ENCODE data around the gene AGAP5. TPM values are rescaled to one million over a fixed set of nuclear protein-coding genes. Genes with fewer than 3 reads are reported as not detected.

AGAP5 gene
- total and polyA plus RNA-seq, 9 of the 15 experiments (the other 6 are each of a cell fraction or from before 2014, with no cell fraction given) = 0.32 to 7.5 (median 5.3) TPM

DNA sequence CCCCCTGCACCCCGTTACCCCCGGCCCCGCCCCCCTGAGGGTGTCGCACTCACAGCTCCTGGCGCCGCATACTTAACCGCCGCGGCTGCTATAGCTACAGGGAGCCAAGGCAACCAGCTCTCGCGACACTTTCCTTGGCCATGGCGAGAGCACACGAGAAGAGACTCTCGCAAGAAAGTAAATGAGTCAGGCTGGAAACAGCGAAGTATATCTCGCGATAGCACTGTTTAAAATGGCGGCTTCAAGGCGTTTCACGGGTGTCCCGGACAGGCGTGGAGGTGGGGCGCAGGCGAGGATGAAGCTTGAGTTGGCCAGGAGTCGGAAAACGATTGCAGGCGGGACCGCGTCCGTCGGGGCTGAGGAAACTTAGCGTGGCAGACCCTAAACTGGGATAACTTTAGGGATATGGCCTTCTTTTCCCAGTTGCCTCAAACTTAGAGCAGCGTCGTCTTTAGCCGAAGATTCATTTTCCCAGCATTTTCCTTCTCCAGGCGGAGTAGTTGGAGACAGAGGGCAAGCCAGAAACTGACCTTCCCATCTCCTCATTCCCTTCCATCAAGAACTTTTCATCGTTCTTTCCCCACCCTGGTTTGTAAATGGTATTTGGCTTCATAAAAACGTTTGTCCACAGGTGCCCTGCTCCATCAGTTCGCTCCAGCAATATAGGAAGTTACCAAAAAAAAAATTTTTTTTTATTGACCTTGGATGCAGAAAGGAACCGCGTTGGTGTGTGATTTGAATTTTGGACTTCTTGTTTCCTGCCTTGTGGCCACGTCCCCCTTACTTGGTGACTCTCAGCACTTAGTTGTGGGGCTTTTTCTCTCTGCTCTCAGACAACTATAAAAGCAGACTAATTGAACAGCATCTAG lies 71.8 kb downstream of the AGAP5 start (continued):
- TF ChIP-seq POLR2H (tag; IDR thresholded peaks at IDR 0.05; ENCODE audit: low read depth) (peak; percentile 93), DPF2 (IDR thresholded peaks at IDR 0.05) (peak; percentile 13), NCOA2 (IDR thresholded peaks at IDR 0.05; ENCODE audit: partially characterized antibody in 2 of 2) (no peak), ZNF449 (CRISPR knock-in tag; IDR thresholded peaks at IDR 0.05) (no peak), YY1 (IDR thresholded peaks at IDR 0.05; ENCODE audit: borderline replicate concordance in 1 of 3, control insufficient read depth in 1 of 3, extremely low read depth in 1 of 3, insufficient read depth in 3 of 3, insufficient read length in 1 of 3, insufficient replicate concordance in 2 of 3, low read depth in 1 of 3, low read length in 2 of 3) (peak; percentile 91 to 99 (median 97)), TEAD2 (tag; IDR thresholded peaks at IDR 0.05) (no peak), CBFA2T2 (conservative IDR thresholded peaks at IDR 0.05) (no peak), CAMTA2 (CRISPR knock-in tag; conservative IDR thresholded peaks at IDR 0.05) (no peak), CCNT2 (IDR thresholded peaks at IDR 0.05; ENCODE audit: borderline replicate concordance, extremely low read depth, insufficient read length, low read depth, low read length) (no peak), BRF1 (IDR thresholded peaks at IDR 0.05; ENCODE audit: borderline replicate concordance, extremely low read depth, insufficient read length) (no peak), NR2F6 (CRISPR knock-in tag; IDR thresholded peaks at IDR 0.05) (no peak), TOE1 (IDR thresholded peaks at IDR 0.05; ENCODE audit: borderline replicate concordance) (no peak), TOE1 (CRISPR knock-in tag; IDR thresholded peaks at IDR 0.05; ENCODE audit: borderline replicate concordance, low read depth) (no peak), SMARCE1 (IDR thresholded peaks at IDR 0.05) (no peak; the same call in 1 of the 2 replicates), ZNF280B (CRISPR knock-in tag; IDR thresholded peaks at IDR 0.05) (no peak)
- TF ChIP-seq, protein P1, sequence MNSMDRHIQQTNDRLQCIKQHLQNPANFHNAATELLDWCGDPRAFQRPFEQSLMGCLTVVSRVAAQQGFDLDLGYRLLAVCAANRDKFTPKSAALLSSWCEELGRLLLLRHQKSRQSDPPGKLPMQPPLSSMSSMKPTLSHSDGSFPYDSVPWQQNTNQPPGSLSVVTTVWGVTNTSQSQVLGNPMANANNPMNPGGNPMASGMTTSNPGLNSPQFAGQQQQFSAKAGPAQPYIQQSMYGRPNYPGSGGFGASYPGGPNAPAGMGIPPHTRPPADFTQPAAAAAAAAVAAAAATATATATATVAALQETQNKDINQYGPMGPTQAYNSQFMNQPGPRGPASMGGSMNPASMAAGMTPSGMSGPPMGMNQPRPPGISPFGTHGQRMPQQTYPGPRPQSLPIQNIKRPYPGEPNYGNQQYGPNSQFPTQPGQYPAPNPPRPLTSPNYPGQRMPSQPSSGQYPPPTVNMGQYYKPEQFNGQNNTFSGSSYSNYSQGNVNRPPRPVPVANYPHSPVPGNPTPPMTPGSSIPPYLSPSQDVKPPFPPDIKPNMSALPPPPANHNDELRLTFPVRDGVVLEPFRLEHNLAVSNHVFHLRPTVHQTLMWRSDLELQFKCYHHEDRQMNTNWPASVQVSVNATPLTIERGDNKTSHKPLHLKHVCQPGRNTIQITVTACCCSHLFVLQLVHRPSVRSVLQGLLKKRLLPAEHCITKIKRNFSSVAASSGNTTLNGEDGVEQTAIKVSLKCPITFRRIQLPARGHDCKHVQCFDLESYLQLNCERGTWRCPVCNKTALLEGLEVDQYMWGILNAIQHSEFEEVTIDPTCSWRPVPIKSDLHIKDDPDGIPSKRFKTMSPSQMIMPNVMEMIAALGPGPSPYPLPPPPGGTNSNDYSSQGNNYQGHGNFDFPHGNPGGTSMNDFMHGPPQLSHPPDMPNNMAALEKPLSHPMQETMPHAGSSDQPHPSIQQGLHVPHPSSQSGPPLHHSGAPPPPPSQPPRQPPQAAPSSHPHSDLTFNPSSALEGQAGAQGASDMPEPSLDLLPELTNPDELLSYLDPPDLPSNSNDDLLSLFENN (IDR thresholded peaks at IDR 0.05; ENCODE audit: low read depth in 2 of 2, low read length in 2 of 2) = peak in 1 of 2 experiments; percentile 71; a peak in 1 of 4 replicates
- TF ChIP-seq, protein P2, sequence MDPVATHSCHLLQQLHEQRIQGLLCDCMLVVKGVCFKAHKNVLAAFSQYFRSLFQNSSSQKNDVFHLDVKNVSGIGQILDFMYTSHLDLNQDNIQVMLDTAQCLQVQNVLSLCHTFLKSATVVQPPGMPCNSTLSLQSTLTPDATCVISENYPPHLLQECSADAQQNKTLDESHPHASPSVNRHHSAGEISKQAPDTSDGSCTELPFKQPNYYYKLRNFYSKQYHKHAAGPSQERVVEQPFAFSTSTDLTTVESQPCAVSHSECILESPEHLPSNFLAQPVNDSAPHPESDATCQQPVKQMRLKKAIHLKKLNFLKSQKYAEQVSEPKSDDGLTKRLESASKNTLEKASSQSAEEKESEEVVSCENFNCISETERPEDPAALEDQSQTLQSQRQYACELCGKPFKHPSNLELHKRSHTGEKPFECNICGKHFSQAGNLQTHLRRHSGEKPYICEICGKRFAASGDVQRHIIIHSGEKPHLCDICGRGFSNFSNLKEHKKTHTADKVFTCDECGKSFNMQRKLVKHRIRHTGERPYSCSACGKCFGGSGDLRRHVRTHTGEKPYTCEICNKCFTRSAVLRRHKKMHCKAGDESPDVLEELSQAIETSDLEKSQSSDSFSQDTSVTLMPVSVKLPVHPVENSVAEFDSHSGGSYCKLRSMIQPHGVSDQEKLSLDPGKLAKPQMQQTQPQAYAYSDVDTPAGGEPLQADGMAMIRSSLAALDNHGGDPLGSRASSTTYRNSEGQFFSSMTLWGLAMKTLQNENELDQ (CRISPR knock-in tag; IDR thresholded peaks at IDR 0.05; ENCODE audit: borderline replicate concordance) = no peak
